HCEC 1CT (cell line): Measurements from ENCODE around the gene EHD1.

ENCODE experiments used
- DNase-seq: peaks from one replicate; pipeline ENCODE4 v3.0.0-alpha.2; 2017

The EHD1 gene

GRCh38 chr11:64871492-64871891, 6.9 kb downstream of the EHD1 start:
- no peak for DNase-seq

DNA sequence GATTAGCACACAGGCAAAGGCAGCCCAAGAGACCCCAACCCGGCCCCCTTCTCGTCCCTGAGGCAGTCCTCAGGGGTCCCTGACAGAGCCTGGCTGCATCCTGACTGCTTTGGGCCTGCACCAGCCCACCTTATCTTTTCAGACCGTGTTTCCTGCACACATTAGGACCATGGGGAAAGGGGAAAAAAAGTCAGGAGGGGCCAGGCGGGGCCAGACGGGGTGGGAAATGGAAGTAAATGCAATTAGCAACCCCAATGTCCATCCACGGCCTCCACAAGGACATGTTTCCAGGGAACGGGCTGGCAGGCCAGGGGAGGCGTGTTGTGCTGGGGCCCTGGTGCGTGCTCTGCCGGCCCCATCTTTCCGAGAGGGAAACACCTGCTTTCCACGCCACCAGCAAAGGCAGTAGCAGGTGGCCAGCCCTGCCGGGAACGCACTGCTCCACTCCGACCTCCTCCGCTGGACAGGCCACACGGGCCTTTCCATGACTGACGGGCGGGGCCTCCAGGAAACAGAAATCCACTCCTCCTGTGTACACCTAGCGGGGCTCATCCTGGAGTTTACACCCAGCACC, 7.4 kb downstream of the EHD1 start:
- DNase-seq: no peak

GRCh38 chr11:64870176-64870892, 8.1 kb downstream of the EHD1 start:
- DNase-seq: peak; percentile 38

GRCh38 chr11:64869571-64870175, 8.7 kb downstream of the EHD1 start:
- no peak for DNase-seq

- DNase-seq: peak; percentile 95
These were observed 9.4 kb downstream of the EHD1 start for GRCh38 chr11:64868904-64869570.

- no peak for DNase-seq
These were observed 10.5 kb downstream of the EHD1 start for GRCh38 chr11:64867748-64868462.

DNA sequence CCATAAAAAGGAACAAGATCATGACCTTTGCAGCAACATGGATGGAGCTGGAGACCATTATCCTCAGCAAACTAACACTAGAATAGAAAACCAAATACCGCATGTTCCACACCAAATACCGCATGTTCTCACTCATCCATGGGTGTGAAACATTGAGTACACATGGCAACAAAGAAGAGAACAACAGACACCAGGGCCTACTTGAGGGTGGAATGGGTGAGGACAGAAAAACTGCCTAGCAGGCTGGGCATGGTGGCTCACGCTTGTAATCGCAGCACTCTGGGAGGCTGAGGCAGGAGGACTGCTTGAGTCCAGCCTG, 12.3 kb downstream of the EHD1 start:
- no peak for DNase-seq

- peak; percentile 91 for DNase-seq
These were observed 12.9 kb downstream of the EHD1 start for GRCh38 chr11:64865286-64866172.

GRCh38 chr11:64864473-64865285, 13.7 kb downstream of the EHD1 start:
- peak; percentile 96 for DNase-seq

DNA sequence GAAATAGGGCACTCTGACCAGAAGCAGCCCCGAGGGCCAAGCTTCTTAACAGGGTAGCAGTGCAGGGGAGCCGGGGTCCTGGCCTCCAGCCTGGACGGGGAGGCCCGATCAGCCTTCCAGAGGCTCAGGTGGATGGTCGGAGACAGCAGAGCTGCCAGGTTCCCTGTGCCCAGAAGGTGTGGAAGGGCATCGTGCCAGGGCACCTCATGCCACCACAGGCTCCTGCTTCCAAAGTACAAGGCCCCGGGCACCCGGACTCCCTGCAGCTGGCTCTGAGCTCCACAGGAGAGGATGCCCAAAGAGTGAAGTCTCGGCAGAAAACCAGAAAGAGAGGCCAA, 14.3 kb downstream of the EHD1 start:
- DNase-seq: no peak

- DNase-seq: no peak
These were observed 14.9 kb downstream of the EHD1 start for GRCh38 chr11:64863391-64864060.

- no peak for DNase-seq
These were observed 15.4 kb downstream of the EHD1 start for GRCh38 chr11:64862987-64863390.

- DNase-seq: no peak
These were observed 17.0 kb downstream of the EHD1 start for GRCh38 chr11:64861227-64861975.

GRCh38 chr11:64859542-64860414, 18.6 kb downstream of the EHD1 start:
- DNase-seq: no peak

DNA sequence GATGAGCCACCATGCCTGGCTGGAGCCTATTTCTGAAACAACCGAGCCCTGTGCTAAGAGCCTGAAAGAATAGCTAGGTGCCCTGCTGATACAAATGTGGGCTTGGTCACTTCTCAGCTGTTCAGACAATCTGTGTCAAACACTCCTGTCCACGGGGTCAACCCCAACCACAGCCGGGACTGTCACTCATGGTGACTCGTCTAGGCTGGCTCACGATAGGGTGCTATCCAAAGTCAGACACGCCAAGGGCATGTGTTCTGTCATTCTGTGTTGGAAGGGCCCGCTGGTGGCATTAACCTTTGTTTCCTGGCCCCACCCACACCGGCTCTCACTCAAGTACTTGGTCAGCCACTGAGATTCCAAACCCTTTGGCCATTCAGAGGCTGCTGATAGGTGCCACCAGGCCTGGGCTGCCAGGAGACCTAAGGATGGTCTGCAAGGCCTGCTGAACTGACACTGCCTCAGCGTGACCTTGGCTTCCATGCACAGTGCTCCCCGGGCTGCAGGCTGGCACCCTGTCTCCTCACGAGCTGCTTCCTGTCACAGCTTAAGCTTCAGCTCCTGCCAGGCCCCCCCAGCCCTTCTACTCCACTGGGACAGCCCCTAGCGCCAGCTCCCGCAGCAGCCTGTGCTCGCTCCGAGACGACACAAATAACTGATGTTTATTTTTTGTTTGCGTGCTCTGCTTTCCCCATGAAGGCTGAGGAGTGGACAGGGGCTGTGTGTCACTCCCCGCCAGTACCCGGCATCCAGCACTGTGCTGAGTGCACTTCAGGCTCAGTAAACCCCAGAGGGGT, 19.8 kb downstream of the EHD1 start:
- no peak for DNase-seq

GRCh38 chr11:64857485-64857884, 20.9 kb downstream of the EHD1 start:
- DNase-seq: no peak

DNA sequence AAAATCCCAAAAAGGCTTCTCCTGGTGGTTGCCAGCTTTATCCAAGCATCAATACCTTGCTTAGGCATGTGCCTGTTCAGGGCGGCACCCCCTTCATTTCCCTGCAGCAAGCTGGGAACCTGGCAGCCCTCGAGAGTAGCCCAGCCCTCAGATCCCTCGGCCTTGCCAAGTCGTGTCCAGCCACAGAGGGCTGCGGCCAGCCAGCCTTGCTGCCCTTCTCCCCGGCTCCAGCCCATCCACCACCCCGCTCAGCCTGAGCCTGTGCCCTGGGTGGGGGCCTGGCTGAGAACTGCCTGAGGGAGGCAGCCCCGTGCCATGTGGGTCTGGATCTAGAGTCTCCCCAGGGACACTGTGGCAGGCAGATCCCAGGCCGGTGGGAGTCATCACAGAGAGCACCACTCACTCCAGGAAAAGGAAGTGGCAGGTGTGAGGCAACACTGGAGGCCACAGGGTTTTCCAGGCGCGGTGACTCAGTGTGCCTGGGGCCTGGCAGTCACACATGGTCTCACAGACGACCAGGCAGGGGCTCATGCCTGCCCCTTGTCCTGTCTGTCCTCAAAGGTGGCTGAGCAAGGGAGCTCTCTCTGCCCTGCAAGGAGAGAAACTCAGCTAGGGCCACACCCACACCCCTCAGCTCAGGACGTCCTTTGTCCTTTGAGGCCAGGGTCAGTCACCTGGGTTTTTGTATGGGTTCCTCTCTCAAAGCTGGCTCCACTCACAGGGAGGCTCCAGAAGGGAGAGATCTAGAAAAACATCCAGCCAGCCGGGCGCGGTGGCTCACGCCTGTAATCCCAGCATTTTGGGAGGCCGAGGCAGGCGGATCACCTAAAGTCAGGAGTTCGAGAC, 21.8 kb downstream of the EHD1 start:
- peak; percentile 74 for DNase-seq
